CD14-positive monocyte (primary cell): ENCODE measurements around the gene NTRK2. TPM values are rescaled to one million over a fixed set of nuclear protein-coding genes. Genes with fewer than 3 reads are reported as not detected.

Experiments used
- DNase-seq, 3 donors: peaks; one replicate each; pipeline ENCODE4 v3.0.0-alpha.2; 2011 to 2022
- H2AFZ ChIP-seq: 2 replicates; pipeline ENCODE4 v1.6.0; 2012; ENCODE audit warnings: mild to moderate bottlenecking, low read depth, low read length, inconsistent platforms; ENCODE audit not compliant: insufficient read depth, poor library complexity, severe bottlenecking
- H3K27ac ChIP-seq, 2 donors: 1 replicate in 1 of 2; 2 replicates in 1 of 2; pipeline ENCODE4 v1.5.1; 2012 to 2013; ENCODE audit warnings: low read length in 2 of 2, control low read depth in 1 of 2, inconsistent platforms in 1 of 2, low read depth in 1 of 2, mild to moderate bottlenecking in 1 of 2
- H3K27me3 ChIP-seq, 2 donors: one replicate each; pipeline versions ENCODE4 v1.6.0 to v1.6.1; 2011 to 2013; ENCODE audit warnings: low read length in 2 of 2; ENCODE audit not compliant: control insufficient read depth in 2 of 2, insufficient read depth in 2 of 2
- H3K36me3 ChIP-seq, 2 donors: replicated peaks in 1 of 2; 1 replicate in 1 of 2; 2 replicates in 1 of 2; pipeline versions ENCODE4 v1.5.1 to v1.6.1; 2012 to 2013; ENCODE audit warnings: low read length in 2 of 2, control low read depth in 1 of 2, inconsistent platforms in 1 of 2, mild to moderate bottlenecking in 1 of 2; ENCODE audit not compliant: insufficient read depth in 2 of 2, control insufficient read depth in 1 of 2
- H3K4me1 ChIP-seq, 2 donors: 1 replicate in 1 of 2; 2 replicates in 1 of 2; pipeline versions ENCODE4 v1.5.1 to v1.6.1; 2012 to 2013; ENCODE audit warnings: low read length in 2 of 2, control low read depth in 1 of 2, inconsistent platforms in 1 of 2, mild to moderate bottlenecking in 1 of 2, moderate library complexity in 1 of 2; ENCODE audit not compliant: insufficient read depth in 2 of 2, control insufficient read depth in 1 of 2
- H3K4me2 ChIP-seq: replicated peaks from 2 replicates; pipeline ENCODE3; 2012; ENCODE audit warnings: low read length, moderate library complexity, mild to moderate bottlenecking; ENCODE audit not compliant: poor library complexity, severe bottlenecking; ENCODE audit errors: extremely low read depth
- H3K4me3 ChIP-seq, 3 experiments: fragments of 200-600 bp in 1 of 3; sonication (generic) in 1 of 3; replicated peaks in 1 of 3; 1 replicate in 2 of 3; 2 replicates in 1 of 3; pipeline ENCODE4 v1.5.1; 2011 to 2013; ENCODE audit warnings: low read length in 3 of 3, mild to moderate bottlenecking in 3 of 3, control low read depth in 2 of 3, low read depth in 2 of 3, inconsistent platforms in 1 of 3, moderate library complexity in 1 of 3
- H3K79me2 ChIP-seq: 2 replicates; pipeline ENCODE4 v1.6.0; 2012; ENCODE audit warnings: mild to moderate bottlenecking, control low read depth, inconsistent platforms, low read length, moderate library complexity; ENCODE audit not compliant: insufficient read depth
- H3K9ac ChIP-seq: 2 replicates; pipeline ENCODE4 v1.6.0; 2017; ENCODE audit warnings: low read length, mild to moderate bottlenecking; ENCODE audit not compliant: insufficient read depth, poor library complexity, severe bottlenecking
- H3K9me3 ChIP-seq, 2 donors: replicated peaks in 1 of 2; 1 replicate in 1 of 2; 2 replicates in 1 of 2; pipeline versions ENCODE4 v1.5.1 to v1.6.1; 2012 to 2013; ENCODE audit warnings: low read length in 2 of 2, control low read depth in 1 of 2; ENCODE audit not compliant: control insufficient read depth in 1 of 2, insufficient read depth in 1 of 2
- H4K20me1 ChIP-seq: 2 replicates; pipeline ENCODE4 v1.6.0; 2012; ENCODE audit warnings: mild to moderate bottlenecking, low read length, control low read depth, moderate library complexity; ENCODE audit not compliant: insufficient read depth
- H3K27ac Mint-ChIP-seq, 7 donors: one replicate each; pipeline ENCODE4 v1.8.0; 2020; ENCODE audit warnings: mild to moderate bottlenecking in 7 of 7, mixed read lengths in 7 of 7, moderate library complexity in 6 of 7, inconsistent platforms in 2 of 7
- H3K27me3 Mint-ChIP-seq, 3 donors: one replicate each; pipeline ENCODE4 v1.8.0; 2021 to 2022; ENCODE audit warnings: low read depth in 3 of 3, mild to moderate bottlenecking in 3 of 3, mixed read lengths in 3 of 3, moderate library complexity in 3 of 3, inconsistent platforms in 1 of 3
- H3K36me3 Mint-ChIP-seq, 2 donors: one replicate each; pipeline ENCODE4 v1.8.0; 2020; ENCODE audit warnings: mixed read lengths in 2 of 2, inconsistent platforms in 1 of 2, mild to moderate bottlenecking in 1 of 2
- H3K4me1 Mint-ChIP-seq: one replicate; pipeline ENCODE4 v1.8.0; 2020; ENCODE audit warnings: mild to moderate bottlenecking, mixed read lengths
- H3K4me3 Mint-ChIP-seq, 2 donors: one replicate each; pipeline ENCODE4 v1.8.0; 2020; ENCODE audit warnings: mild to moderate bottlenecking in 2 of 2, mixed read lengths in 2 of 2, moderate library complexity in 1 of 2
- H3K9me3 Mint-ChIP-seq, 7 donors: one replicate each; pipeline ENCODE4 v1.8.0; 2020 to 2022; ENCODE audit warnings: mixed read lengths in 7 of 7, mild to moderate bottlenecking in 6 of 7, moderate library complexity in 6 of 7, inconsistent platforms in 2 of 7
- WGBS: methylation state at CpG from one replicate; pipeline ENCODE4 v1.1.5; 2013; ENCODE audit warnings: missing lambda C conversion rate; ENCODE audit not compliant: insufficient coverage; 5-methylcytosine and 5-hydroxymethylcytosine counted together
- intact Hi-C, 2 donors: fragments of 100-400 bp; cut with micrococcal nuclease; formaldehyde crosslinking; loops; one replicate each; pipeline versions ENCODE4 v1.15.0 to v1.15.1; 2023
- polyA plus RNA-seq, 3 donors: library from polyadenylated mRNA; depleted of rRNA in 1 of 3; unstranded in 2 of 3; stranded (reverse) in 1 of 3; fragments of 300-500 nt in 2 of 3; fragments of >200 nt in 1 of 3; fragmentation: Illumina TruSeq in 2 of 3; gene quantifications; 1 replicate in 2 of 3; 2 replicates in 1 of 3; pipeline ENCODE4 v1.2.3, GENCODE V29; 2012 to 2021
- TF ChIP-seq, protein P1 (sequence below): fragments of 200-600 bp; IDR thresholded peaks from one replicate; pipeline ENCODE4 v1.8.0; 2022; ENCODE audit warnings: antibody characterized with exemption, mild to moderate bottlenecking

NTRK2 gene
- polyA plus RNA-seq, 3 donors = not detected

DNA sequence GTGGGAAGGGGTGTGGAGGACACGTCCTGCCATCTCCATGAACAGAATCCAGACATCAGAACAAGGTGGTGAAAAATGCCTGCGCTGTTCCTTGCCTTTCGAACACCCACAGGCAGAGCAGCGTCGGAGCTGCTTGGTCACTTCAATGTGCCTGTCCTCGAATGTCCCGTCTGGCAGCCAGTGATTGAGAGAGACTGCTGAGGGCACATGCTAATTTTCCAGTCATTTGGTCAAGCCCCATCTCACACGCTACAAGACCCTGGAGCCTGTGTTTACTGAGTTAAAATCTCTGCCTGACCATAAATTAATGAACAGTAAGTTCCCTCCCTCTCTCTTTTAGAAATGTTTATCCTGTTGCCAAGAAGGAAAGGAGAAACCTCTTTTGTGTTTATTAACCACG, 149.3 kb downstream of the NTRK2 start:
- Mint-ChIP-seq H3K27ac (no peak overlapping the region), H3K36me3 (no peaks in the 10 kb centered on the region), H3K27me3 (no peaks in the 10 kb centered on the region), H3K4me3 (no peak overlapping the region), H3K4me1 (no peaks in the 10 kb centered on the region), H3K9me3 (peaks cover 0 to 3% (median 0%) of the 10 kb centered on the region in 7 donors)
- Histone ChIP-seq H3K36me3 (no peaks in the 10 kb centered on the region), H3K27me3 (no peaks in the 10 kb centered on the region), H4K20me1 (no peaks in the 10 kb centered on the region), H3K4me2 (no peak overlapping the region), H3K9me3 (no peaks in the 10 kb centered on the region), H3K4me1 (no peaks in the 10 kb centered on the region), H3K9ac (no peak overlapping the region), H3K27ac (no peak overlapping the region), H2AFZ (no peak overlapping the region), H3K79me2 (no peaks in the 10 kb centered on the region), H3K4me3 (no peak overlapping the region)
- 91% methylated on average over 6 of the region's 9 CpGs for WGBS
- TF ChIP-seq, protein P1, sequence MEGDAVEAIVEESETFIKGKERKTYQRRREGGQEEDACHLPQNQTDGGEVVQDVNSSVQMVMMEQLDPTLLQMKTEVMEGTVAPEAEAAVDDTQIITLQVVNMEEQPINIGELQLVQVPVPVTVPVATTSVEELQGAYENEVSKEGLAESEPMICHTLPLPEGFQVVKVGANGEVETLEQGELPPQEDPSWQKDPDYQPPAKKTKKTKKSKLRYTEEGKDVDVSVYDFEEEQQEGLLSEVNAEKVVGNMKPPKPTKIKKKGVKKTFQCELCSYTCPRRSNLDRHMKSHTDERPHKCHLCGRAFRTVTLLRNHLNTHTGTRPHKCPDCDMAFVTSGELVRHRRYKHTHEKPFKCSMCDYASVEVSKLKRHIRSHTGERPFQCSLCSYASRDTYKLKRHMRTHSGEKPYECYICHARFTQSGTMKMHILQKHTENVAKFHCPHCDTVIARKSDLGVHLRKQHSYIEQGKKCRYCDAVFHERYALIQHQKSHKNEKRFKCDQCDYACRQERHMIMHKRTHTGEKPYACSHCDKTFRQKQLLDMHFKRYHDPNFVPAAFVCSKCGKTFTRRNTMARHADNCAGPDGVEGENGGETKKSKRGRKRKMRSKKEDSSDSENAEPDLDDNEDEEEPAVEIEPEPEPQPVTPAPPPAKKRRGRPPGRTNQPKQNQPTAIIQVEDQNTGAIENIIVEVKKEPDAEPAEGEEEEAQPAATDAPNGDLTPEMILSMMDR = no peak
- DNase-seq = no peak
- intact Hi-C loops = no loop called here

DNA sequence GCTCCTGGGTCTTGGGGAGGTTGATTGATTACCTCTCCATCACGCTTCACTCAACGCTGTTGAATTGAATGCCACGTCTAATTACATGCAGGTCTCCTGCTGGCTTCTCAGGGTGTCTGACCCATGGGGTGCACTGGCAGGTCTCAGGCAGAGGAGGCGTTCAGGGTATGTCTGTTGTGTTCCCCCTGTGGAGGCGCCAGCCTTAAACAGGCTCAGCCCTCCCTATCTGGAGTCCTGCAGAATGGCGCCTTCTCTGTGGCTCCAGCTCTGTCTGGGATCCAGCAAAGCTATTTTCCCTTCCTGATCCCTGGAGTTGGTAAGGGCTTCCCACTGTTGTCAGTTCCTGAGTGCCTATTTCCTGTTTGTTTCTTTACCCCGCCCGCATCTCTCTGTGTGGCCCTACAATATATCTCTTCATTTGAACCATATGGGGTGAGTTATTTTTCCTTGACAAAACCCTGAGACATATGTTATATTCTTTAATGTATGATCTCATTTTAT, 150.0 kb downstream of the NTRK2 start:
- Mint-ChIP-seq H3K36me3 (no peaks in the 10 kb centered on the region), H3K4me3 (no peak overlapping the region), H3K4me1 (no peaks in the 10 kb centered on the region), H3K27me3 (no peaks in the 10 kb centered on the region), H3K27ac (no peak overlapping the region), H3K9me3 (peaks cover 0 to 3% (median 0%) of the 10 kb centered on the region in 7 donors)
- no peaks in the 10 kb centered on the region for H3K4me1 ChIP-seq
- H3K79me2 ChIP-seq = no peaks in the 10 kb centered on the region
- intact Hi-C loops = no loop called here
- no peak for DNase-seq
- 83% methylated on average over 3 of the region's 8 CpGs for WGBS
- H3K9ac ChIP-seq = no peak overlapping the region
- no peak overlapping the region for H3K27ac ChIP-seq
- no peaks in the 10 kb centered on the region for H4K20me1 ChIP-seq
- no peak overlapping the region for H3K4me2 ChIP-seq
- no peaks in the 10 kb centered on the region for H3K9me3 ChIP-seq
- TF ChIP-seq, protein P1 = no peak
- H3K36me3 ChIP-seq = no peaks in the 10 kb centered on the region
- H3K27me3 ChIP-seq = no peaks in the 10 kb centered on the region
- no peak overlapping the region for H2AFZ ChIP-seq
- no peak overlapping the region for H3K4me3 ChIP-seq
